Caco-2 (cell line): ENCODE results near the gene NCF2. TPM values are rescaled to one million over a fixed set of nuclear protein-coding genes. Genes with fewer than 3 reads are reported as not detected.

Experiments used
- BruUV-seq: library from RNA; stranded (reverse); fragments of 400-500 nt; replicated peaks from 2 replicates; lab custom pipeline; 2021; lab: Mats Ljungman, UMichigan
- CTCF ChIA-PET: fragments of 300-600 bp; sonication (Branson Sonifier 250); formaldehyde crosslinking; loops from one replicate; lab custom pipeline; 2022; ENCODE audit warnings: antibody characterized with exemption; lab: Charles Lee
- POLR2A ChIA-PET: fragments of 300-600 bp; sonication (Branson Sonifier 250); formaldehyde crosslinking; loops from one replicate; lab custom pipeline; 2022; ENCODE audit warnings: antibody characterized with exemption; lab: Charles Lee
- DNase-seq, 2 experiments: peaks; one replicate each; pipeline versions ENCODE4 v3.0.0 to v3.0.0-alpha.2; 2020 to 2022
- H3K27me3 ChIP-seq: replicated peaks from 2 replicates; pipeline ENCODE4 v1.6.0; 2011; ENCODE audit warnings: low read length; ENCODE audit not compliant: control insufficient read depth, insufficient read depth
- H3K36me3 ChIP-seq: 2 replicates; pipeline ENCODE4 v1.5.1; 2011; ENCODE audit warnings: low read length; ENCODE audit not compliant: control insufficient read depth, insufficient read depth
- H3K4me1 ChIP-seq: fragments of 250-450 bp; sonication (Bioruptor Pico); 2 replicates; pipeline ENCODE4 v1.5.1; 2020; ENCODE audit warnings: mild to moderate bottlenecking
- H3K4me3 ChIP-seq: 2 replicates; pipeline ENCODE4 v1.5.1; 2011; ENCODE audit warnings: low read depth, mild to moderate bottlenecking, control low read depth, low read length
- H3K9me3 ChIP-seq: fragments of 250-450 bp; sonication (Bioruptor Pico); 2 replicates; pipeline ENCODE4 v1.5.1; 2020; ENCODE audit warnings: mild to moderate bottlenecking, moderate library complexity
- H3K27ac Mint-ChIP-seq: one replicate; pipeline ENCODE4 v1.8.0; 2022; ENCODE audit warnings: mixed read lengths; ENCODE audit not compliant: unreplicated experiment
- H3K27me3 Mint-ChIP-seq: one replicate; pipeline ENCODE4 v1.8.0; 2022; ENCODE audit warnings: mixed read lengths; ENCODE audit not compliant: insufficient read depth, unreplicated experiment
- H3K36me3 Mint-ChIP-seq: one replicate; pipeline ENCODE4 v1.8.0; 2022; ENCODE audit warnings: mild to moderate bottlenecking, mixed read lengths; ENCODE audit not compliant: insufficient read depth, unreplicated experiment
- H3K4me1 Mint-ChIP-seq: one replicate; pipeline ENCODE4 v1.8.0; 2022; ENCODE audit warnings: low read depth, mixed read lengths; ENCODE audit not compliant: unreplicated experiment
- H3K4me3 Mint-ChIP-seq: one replicate; pipeline ENCODE4 v1.8.0; 2022; ENCODE audit warnings: mild to moderate bottlenecking, moderate library complexity, mixed read lengths; ENCODE audit not compliant: unreplicated experiment
- H3K9me3 Mint-ChIP-seq: one replicate; pipeline ENCODE4 v1.8.0; 2022; ENCODE audit warnings: mixed read lengths; ENCODE audit not compliant: unreplicated experiment
- intact Hi-C: fragments of 100-400 bp; cut with micrococcal nuclease; formaldehyde crosslinking; loops from one replicate; pipeline ENCODE4 v1.10.0; 2022; ENCODE audit not compliant: unreplicated experiment
- total RNA-seq: library from RNA; stranded (reverse); gene quantifications from 2 replicates; pipeline ENCODE4 v1.2.3, GENCODE V29; 2022
- TF ChIP-seq, protein P1 (sequence below), 2 experiments: fragments of 200-600 bp in 1 of 2; IDR thresholded peaks; 1 replicate in 1 of 2; 2 replicates in 1 of 2; pipeline versions ENCODE4 v1.5.1 to v1.8.0; 2011 to 2022; ENCODE audit warnings: antibody characterized with exemption in 1 of 2, control low read depth in 1 of 2, inconsistent platforms in 1 of 2, low read depth in 1 of 2, low read length in 1 of 2, mild to moderate bottlenecking in 1 of 2, moderate library complexity in 1 of 2; ENCODE audit not compliant: insufficient read depth in 1 of 2, severe bottlenecking in 1 of 2, unreplicated experiment in 1 of 2

NCF2 gene
- total RNA-seq, 1 experiment from 2014 or later = not detected

DNA sequence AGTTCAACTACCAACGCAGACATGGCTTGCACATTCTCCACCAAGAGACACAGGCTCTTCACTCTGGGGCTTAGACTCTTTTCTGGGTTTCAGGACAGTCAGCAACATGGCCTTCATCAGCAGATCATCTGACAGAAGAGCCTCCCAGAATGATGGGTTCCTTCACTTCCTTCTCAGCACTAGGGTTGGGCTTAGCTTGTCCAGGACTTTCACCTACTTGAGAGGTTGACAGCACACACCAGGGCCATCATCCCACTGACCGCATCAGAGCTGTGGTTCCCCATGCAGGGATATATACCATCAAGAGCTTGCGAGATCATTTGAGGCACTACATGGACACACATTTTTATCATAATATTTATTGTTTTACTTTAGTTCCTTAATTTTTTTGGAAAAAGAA lies 10.4 kb upstream of the NCF2 start:
- no TSS peak for BruUV-seq
- ChIA-PET POLR2A (no interaction called here), CTCF (no interaction called here)
- Mint-ChIP-seq H3K4me3 (no peak overlapping the region), H3K4me1 (peaks cover 7% of the 10 kb centered on the region), H3K9me3 (no peaks in the 10 kb centered on the region), H3K36me3 (no peaks in the 10 kb centered on the region), H3K27ac (no peak overlapping the region), H3K27me3 (no peaks in the 10 kb centered on the region)
- intact Hi-C loops = no loop called here
- Histone ChIP-seq H3K4me1 (no peaks in the 10 kb centered on the region), H3K27me3 (no peaks in the 10 kb centered on the region), H3K9me3 (no peaks in the 10 kb centered on the region), H3K4me3 (no peak overlapping the region), H3K36me3 (no peaks in the 10 kb centered on the region)
- TF ChIP-seq, protein P1, sequence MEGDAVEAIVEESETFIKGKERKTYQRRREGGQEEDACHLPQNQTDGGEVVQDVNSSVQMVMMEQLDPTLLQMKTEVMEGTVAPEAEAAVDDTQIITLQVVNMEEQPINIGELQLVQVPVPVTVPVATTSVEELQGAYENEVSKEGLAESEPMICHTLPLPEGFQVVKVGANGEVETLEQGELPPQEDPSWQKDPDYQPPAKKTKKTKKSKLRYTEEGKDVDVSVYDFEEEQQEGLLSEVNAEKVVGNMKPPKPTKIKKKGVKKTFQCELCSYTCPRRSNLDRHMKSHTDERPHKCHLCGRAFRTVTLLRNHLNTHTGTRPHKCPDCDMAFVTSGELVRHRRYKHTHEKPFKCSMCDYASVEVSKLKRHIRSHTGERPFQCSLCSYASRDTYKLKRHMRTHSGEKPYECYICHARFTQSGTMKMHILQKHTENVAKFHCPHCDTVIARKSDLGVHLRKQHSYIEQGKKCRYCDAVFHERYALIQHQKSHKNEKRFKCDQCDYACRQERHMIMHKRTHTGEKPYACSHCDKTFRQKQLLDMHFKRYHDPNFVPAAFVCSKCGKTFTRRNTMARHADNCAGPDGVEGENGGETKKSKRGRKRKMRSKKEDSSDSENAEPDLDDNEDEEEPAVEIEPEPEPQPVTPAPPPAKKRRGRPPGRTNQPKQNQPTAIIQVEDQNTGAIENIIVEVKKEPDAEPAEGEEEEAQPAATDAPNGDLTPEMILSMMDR (IDR thresholded peaks at IDR 0.05; ENCODE audit: insufficient read depth in 1 of 2, low read depth in 1 of 2, low read length in 1 of 2, severe bottlenecking in 1 of 2, unreplicated experiment in 1 of 2) = no peak
- DNase-seq = no peak

DNA sequence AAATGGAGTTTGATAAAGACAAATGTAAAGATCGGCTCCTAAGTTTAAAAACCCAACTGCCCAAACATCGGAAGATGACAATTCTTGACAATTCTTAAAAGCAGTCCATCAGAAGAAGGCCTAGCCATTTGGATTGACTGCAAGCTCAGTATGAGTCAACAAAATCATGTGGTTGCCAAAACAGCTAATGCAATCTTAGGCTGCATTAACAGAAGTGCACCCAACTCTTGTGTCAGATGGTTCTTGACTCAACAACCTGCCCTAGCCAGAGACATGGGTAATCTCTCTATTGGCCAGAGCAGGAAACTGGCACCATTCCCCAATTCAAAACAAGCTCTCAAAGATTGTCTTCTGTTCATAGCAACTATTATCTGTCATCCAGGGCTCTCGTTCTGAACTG lies 9.9 kb upstream of the NCF2 start:
- Histone ChIP-seq H3K4me3 (no peak overlapping the region), H3K27me3 (no peaks in the 10 kb centered on the region), H3K4me1 (no peaks in the 10 kb centered on the region), H3K36me3 (no peaks in the 10 kb centered on the region), H3K9me3 (no peaks in the 10 kb centered on the region)
- H3K9me3 Mint-ChIP-seq = no peaks in the 10 kb centered on the region
- no peak overlapping the region for H3K4me3 Mint-ChIP-seq
- no peak overlapping the region for H3K27ac Mint-ChIP-seq
- CTCF ChIA-PET = interaction anchor here (0.9 kb wide), 1 partner anchor 85 kb away, joined by 4 read pairs; no protein-coding TSS in a partner anchor
- no peaks in the 10 kb centered on the region for H3K36me3 Mint-ChIP-seq
- H3K27me3 Mint-ChIP-seq = no peaks in the 10 kb centered on the region
- peaks cover 7% of the 10 kb centered on the region for H3K4me1 Mint-ChIP-seq
- no TSS peak for BruUV-seq
- intact Hi-C loops = no loop called here
- POLR2A ChIA-PET = no interaction called here
- TF ChIP-seq, protein P1 (IDR thresholded peaks at IDR 0.05; ENCODE audit: insufficient read depth in 1 of 2, low read depth in 1 of 2, low read length in 1 of 2, severe bottlenecking in 1 of 2, unreplicated experiment in 1 of 2) = no peak
- no peak for DNase-seq

DNA sequence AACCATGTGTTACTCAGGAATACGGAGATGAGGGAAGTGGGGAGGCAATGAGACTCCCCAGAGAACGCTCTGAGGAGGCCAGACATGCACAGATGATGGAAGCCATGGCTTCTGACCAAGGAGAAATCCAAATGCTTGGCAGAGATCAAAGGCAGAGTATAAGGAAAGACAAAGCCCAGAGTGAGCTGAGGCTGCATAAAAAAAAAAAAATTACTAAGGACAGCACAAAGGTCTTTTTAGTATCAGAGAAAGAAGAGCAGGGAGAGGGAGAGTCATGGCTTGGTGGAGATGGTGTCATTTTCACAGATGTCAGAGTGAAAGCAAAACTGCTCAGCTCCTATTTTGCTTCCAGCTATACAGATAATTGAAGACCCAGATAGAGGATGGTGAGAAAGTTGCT lies 8.1 kb upstream of the NCF2 start:
- Mint-ChIP-seq H3K36me3 (no peaks in the 10 kb centered on the region), H3K4me1 (no peaks in the 10 kb centered on the region), H3K9me3 (no peaks in the 10 kb centered on the region), H3K4me3 (no peak overlapping the region), H3K27ac (no peak overlapping the region), H3K27me3 (no peaks in the 10 kb centered on the region)
- intact Hi-C loops = no loop called here
- no peak for DNase-seq
- Histone ChIP-seq H3K36me3 (no peaks in the 10 kb centered on the region), H3K9me3 (no peaks in the 10 kb centered on the region), H3K4me1 (no peaks in the 10 kb centered on the region), H3K4me3 (no peak overlapping the region), H3K27me3 (no peaks in the 10 kb centered on the region)
- BruUV-seq = no TSS peak
- POLR2A ChIA-PET = no interaction called here
- TF ChIP-seq, protein P1 (IDR thresholded peaks at IDR 0.05; ENCODE audit: insufficient read depth in 1 of 2, low read depth in 1 of 2, low read length in 1 of 2, severe bottlenecking in 1 of 2, unreplicated experiment in 1 of 2) = no peak
- CTCF ChIA-PET = no interaction called here
